GM19395 (cell line): Measurements from ENCODE around the gene DAB1.
A peak's percentile ranks its signal among the peaks of the same experiment; 100 is the strongest.

Experiments used
- ATAC-seq: cut with Tn5 transposase; IDR thresholded peaks from one replicate; pipeline ENCODE4 v1.9.1; 2021; ENCODE audit warnings: mild to moderate bottlenecking, moderate library complexity; ENCODE audit not compliant: unreplicated experiment

DAB1 gene

GRCh38 chr1:57324388-57324787, 99.5 kb downstream of the DAB1 start:
- ATAC-seq, result no peak

DNA sequence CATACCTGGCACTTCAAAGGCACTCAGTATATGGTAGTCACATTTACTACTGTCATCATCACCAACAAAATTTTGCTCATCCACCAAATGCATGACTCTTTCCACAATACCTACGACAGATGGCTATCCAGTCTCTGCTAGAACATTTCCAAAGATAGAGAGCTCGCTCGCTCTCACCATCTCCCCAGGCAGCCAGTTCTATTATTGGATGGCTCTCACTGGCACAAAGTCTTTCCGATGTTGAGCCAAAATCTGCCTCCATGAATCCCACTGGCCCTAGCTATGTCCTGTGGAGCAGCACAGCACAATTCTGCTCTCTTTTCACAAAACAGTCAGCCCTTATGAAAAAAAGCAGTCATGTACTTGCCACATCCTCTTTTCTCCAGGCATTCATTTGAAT, 102.1 kb downstream of the DAB1 start:
- no peak for ATAC-seq

- no peak for ATAC-seq
These were observed 104.1 kb downstream of the DAB1 start for GRCh38 chr1:57319791-57320190.

DNA sequence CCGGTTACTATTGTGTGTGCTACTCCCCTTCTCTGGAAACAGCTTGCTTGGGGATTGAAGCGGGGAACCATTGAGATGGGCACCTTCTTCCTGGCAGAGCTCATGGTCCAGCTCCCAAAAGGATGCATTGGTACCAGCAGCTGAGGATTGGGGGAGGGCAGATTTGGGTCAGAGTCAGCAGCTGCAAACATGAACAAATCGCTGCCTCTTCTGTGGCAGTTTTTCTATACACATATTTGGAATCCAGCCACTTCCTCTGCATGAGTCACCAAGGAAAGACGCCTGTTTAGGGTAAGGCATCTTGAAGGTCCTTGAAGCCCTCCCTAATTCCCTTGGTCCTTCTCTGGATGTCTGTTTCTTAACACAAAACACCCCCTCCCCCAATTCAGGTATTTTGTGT, 104.7 kb downstream of the DAB1 start:
- no peak for ATAC-seq

DNA sequence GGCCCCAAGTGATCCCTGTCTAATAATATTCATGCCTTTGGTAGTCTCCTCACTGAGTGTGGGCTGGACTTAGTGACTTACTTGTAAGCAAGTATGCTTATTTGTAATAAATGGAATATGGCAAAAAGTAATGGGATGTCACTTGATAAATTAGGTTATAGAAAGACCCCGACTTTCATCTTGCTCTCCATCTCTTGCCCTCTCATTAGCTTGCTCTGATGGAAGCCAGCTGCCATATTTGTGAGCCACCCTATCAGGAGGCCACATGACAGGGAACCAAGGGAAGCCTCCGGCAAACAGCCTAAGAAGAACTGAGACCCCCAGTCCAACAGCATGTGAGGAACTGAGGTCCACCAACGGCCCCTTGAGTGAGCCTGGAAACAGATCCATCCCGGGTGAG, 107.0 kb downstream of the DAB1 start:
- ATAC-seq, result no peak

- ATAC-seq, result no peak
These were observed 107.6 kb downstream of the DAB1 start for GRCh38 chr1:57316291-57316690.

GRCh38 chr1:57312869-57313268, 111.0 kb downstream of the DAB1 start:
- ATAC-seq, result no peak

- no peak for ATAC-seq
These were observed 112.4 kb downstream of the DAB1 start for GRCh38 chr1:57311411-57311810.

- ATAC-seq, result no peak
These were observed 112.9 kb downstream of the DAB1 start for GRCh38 chr1:57311006-57311405.

DNA sequence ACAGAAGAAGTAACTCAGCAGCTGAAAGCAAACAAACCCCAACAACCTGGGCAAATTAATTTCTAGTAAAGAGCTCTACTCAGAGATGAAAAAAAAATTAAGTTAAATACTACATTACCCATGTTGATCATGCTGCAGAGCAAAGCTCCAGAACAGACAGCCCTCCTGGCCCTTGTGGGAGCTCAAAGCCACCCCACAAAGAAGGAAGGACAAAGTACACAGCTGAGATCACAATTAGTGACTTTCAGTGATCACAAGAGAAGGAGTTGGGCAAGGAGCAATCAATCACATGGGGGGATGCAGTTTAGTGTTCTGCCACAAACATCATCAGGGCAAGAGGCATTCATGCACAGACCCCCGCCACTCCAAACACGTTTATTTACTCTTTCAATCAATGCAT, 114.2 kb downstream of the DAB1 start:
- ATAC-seq, result no peak

DNA sequence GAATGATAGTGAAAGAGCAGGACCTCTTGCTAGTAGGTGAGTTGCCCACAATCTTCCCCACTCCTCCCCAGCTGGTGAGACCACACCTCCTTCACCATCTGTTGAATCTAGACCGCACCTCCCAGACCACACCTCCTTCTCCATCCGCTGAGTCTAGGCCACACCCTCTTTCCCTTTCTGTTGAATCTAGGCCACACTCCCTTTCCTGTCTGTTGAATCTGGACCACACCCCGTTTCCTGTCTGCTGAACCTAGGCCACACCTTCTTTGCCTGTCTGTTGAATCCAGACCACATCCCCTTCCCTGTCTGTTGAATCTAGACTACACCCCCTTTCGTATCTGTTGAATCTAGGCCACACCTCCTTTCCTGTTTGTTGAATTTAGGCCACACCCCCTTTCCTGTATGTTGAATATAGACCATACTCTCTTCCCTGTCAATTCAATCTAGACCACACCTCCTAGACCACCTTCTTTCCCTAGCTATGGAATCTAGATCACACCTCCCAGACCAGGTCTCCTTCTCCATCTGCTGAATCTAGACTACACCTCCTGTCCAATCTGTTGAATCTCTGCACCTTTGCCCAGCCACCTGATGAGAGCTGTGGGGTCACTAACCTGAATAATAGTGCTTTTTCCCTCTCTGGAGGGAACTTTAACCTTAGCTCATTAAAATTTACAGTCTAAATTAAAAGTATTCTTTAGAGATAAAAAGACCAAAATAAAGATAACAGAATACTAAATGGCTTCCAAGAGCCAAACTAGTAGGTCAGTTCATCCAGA, 116.3 kb downstream of the DAB1 start:
- peak; percentile 85 for ATAC-seq

DNA sequence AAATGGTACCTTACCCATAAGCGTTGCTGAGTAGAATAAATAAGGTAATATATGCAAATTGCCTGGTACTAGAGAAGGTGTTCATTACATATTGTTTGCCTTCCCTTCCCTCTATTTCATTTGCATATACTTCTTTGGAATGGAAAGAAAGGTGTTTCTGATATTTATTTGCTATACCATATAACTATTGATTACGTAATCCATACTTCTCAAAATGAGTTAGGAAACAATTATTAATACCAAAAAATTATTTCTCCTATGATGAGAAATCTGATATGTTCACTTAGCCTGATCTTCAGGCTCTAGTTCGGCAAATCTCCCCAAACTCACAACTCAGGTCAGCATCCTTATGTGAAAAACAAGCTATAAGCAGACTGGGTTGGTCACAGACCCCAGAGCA, 119.3 kb downstream of the DAB1 start:
- ATAC-seq, result no peak

DNA sequence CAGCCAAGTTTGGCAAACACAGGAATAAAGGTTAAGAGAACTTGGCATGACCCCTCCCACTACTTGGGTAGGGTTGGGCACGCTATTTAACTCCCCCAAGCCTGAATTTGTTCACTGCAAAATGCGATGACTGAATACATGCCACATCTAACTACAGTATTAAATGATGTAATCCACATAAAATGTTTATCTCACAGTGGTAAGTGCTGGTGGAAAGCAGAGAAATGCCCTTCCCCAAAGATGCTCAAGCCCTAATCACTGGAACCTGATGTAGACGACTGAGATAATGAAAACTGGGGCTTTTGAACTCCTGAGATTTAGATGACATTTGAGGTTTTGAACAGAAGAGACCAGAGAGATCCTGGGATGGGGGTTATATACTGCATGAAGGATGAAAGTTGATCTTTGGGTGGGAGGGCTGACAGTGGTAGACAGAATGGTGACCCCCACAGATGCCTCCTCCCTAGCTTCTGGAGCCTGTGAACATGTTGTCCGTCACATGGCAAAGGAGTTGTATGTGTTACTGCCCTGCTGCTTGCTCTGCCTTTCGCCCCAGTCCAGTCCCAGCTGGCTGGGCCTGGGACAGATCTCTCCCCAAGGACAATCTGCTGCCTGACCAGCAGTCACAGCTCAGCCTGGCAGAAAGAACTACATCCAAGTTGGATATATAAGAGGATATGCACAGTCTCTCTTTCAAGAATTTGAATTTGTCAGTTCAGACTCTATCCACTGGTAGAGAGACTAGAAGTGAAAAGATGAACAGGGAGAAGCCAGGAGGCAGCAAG, 120.9 kb downstream of the DAB1 start:
- ATAC-seq, result no peak

DNA sequence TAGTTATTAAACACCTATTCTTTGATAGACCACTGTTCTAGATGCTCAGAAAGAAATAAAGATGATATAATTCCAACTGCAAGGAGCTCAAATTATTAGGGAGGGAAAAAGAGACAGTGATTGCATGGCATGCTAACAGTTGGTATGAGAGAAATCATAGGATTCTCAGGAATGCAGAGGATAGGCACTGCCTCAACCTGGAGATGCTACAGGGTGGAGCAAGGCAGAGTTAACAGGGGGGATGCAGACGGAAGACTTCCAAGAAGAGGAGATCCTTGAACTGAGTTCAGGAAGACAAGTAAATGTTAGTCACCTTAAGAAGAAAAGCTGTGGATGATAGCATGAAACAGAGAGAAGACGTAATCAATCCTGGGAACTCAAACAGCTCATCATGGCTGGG, 123.7 kb downstream of the DAB1 start:
- ATAC-seq, result no peak

GRCh38 chr1:57296726-57297250, 127.1 kb downstream of the DAB1 start:
- no peak for ATAC-seq

GRCh38 chr1:57295326-57295725, 128.5 kb downstream of the DAB1 start:
- no peak for ATAC-seq

DNA sequence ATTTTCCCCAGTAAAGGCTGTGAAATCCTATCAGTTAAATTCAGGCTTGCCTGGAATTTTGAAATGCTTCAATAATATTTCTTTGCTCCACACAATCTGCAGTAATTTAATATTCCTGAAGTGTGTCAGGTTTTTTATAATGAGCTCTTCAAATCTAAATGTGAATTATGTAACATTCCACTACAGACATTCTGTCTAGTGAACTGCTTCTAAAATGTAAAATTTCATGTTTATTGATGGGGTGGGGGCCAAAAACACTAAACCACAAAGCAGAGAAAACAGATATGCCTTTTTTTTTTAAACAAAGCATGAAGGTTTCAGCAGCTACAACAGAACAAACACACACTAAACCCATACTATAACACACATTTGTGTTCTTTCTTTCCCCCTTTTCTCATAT, 129.7 kb downstream of the DAB1 start:
- no peak for ATAC-seq

DNA sequence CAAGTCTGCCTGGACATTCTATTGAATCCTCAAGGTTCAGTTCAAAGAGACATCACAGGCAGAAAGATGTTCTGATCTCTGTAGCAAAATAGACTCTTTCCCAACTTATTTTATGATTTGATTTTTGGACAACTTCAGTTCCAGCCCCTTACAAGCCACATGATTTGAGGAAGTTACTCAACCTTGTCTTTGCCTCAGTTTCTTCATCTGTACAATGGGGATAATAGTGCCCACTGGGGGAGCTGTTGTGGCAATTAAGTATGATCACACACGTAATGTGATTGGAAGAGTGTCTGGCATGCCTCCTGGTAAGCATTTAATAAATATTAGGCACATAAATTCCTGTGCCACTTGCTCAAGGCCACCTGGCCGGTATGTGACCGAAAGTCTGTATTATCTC, 130.6 kb downstream of the DAB1 start:
- no peak for ATAC-seq

GRCh38 chr1:57289781-57290180, 134.1 kb downstream of the DAB1 start:
- ATAC-seq, result no peak

DNA sequence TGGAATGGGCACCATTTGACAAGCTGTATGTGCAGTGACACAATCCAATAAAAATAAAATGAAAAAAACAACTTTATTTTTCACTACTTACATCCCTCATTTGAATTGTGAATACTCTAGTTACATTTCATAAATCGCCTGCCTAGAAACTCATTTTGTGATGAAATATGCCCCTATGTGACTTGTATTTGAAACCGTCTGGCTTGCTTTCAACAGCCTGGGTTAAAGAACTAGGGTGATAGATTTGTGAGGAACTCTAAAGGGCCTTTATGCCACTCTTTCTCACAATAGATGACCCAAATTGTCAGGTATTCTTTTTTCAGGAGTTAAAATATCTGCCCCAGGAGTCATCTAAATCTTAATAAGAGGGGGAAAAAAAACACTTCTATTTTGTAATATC, 137.9 kb downstream of the DAB1 start:
- no peak for ATAC-seq

DNA sequence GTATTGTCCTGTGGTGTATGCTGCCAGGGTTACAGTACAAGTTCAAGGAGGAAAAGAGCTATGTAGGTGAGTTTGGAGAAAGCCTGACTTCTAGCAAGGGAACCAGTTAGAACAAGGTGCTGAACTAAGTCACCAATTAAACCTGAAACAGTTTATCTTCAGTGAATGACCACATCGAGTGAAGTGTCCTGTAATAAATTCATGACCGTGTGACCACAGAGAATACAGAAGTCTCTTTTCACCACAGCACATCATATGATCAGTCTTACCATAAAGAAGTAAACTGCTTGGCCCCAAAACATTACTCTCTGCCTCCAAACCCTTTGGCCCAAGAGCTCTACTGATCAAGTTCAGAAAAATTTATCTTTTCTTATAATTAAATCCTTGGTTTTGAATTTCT, 141.4 kb downstream of the DAB1 start:
- no peak for ATAC-seq

GRCh38 chr1:57281324-57281723, 142.5 kb downstream of the DAB1 start:
- ATAC-seq, result no peak
